Amygdala (tissue), 56 donors: Measurements from ENCODE around the gene ADAD2.
A peak's percentile ranks its signal among the peaks of the same experiment; 100 is the strongest.

Experiments
- DNase-seq, 56 donors: peaks; one replicate each; lab custom pipeline; 2025; lab: John Stamatoyannopoulos, UW

Gene ADAD2

GRCh38 chr16:84190731-84191388 is at the start of gene ADAD2:
TSS of gene ADAD2 (plus strand) at chr16:84191157. CDS start at chr16:84191231, 74 bp downstream.
- DNase-seq, result no peak

GRCh38 chr16:84143081-84143480 is 47.9 kb upstream of the ADAD2 start:
- DNase-seq, result no peak

GRCh38 chr16:84143784-84144199 is 47.2 kb upstream of the ADAD2 start:
- DNase-seq, result peak in 1 of 56 donors; percentile 1

GRCh38 chr16:84144209-84144858 is 46.6 kb upstream of the ADAD2 start:
- peak in 27 of 56 donors; percentile 2 to 47 (median 24) for DNase-seq

GRCh38 chr16:84144859-84145639 is 45.9 kb upstream of the ADAD2 start, which contains the start of the genes DNAAF1 and HSDL1:
TSS of gene DNAAF1 (plus strand) at chr16:84145308. CDS start at chr16:84145441, 133 bp downstream.
TSS of gene HSDL1 (minus strand) at chr16:84145177. CDS start at chr16:84131321, 13,856 bp downstream.
- peak; percentile 10 to 96 (median 81) for DNase-seq

GRCh38 chr16:84150926-84151325 is 40.0 kb upstream of the ADAD2 start:
- DNase-seq, result no peak

- no peak for DNase-seq
These were observed 37.2 kb upstream of the ADAD2 start for GRCh38 chr16:84153660-84154214.

GRCh38 chr16:84155226-84155625 is 35.7 kb upstream of the ADAD2 start:
- DNase-seq, result no peak

- no peak for DNase-seq
These were observed 35.2 kb upstream of the ADAD2 start for GRCh38 chr16:84155771-84156170.

- DNase-seq, result no peak
These were observed 34.6 kb upstream of the ADAD2 start for GRCh38 chr16:84156342-84156784.

- no peak for DNase-seq
These were observed 31.9 kb upstream of the ADAD2 start for GRCh38 chr16:84159007-84159406.

GRCh38 chr16:84159800-84160199 is 31.2 kb upstream of the ADAD2 start:
- DNase-seq, result no peak

- DNase-seq, result no peak
These were observed 29.9 kb upstream of the ADAD2 start for GRCh38 chr16:84161037-84161436.

GRCh38 chr16:84161801-84162200 is 29.2 kb upstream of the ADAD2 start:
- no peak for DNase-seq

GRCh38 chr16:84165746-84166145 is 25.2 kb upstream of the ADAD2 start:
- DNase-seq, result no peak

GRCh38 chr16:84166796-84167695 is 23.9 kb upstream of the ADAD2 start:
- DNase-seq, result no peak

- no peak for DNase-seq
These were observed 21.1 kb upstream of the ADAD2 start for GRCh38 chr16:84169765-84170310.

GRCh38 chr16:84174396-84174795 is 16.6 kb upstream of the ADAD2 start:
- no peak for DNase-seq

- DNase-seq, result peak in 17 of 56 donors; percentile 3 to 72 (median 27)
These were observed 15.4 kb upstream of the ADAD2 start for GRCh38 chr16:84175350-84176081.
